ENCODE results near the gene PTGFRN. TPM values are rescaled to one million over a fixed set of nuclear protein-coding genes. Genes with fewer than 3 reads are reported as not detected.

Gene PTGFRN
- total RNA-seq, 1 donor from 2014 or later = 111 TPM

DNA sequence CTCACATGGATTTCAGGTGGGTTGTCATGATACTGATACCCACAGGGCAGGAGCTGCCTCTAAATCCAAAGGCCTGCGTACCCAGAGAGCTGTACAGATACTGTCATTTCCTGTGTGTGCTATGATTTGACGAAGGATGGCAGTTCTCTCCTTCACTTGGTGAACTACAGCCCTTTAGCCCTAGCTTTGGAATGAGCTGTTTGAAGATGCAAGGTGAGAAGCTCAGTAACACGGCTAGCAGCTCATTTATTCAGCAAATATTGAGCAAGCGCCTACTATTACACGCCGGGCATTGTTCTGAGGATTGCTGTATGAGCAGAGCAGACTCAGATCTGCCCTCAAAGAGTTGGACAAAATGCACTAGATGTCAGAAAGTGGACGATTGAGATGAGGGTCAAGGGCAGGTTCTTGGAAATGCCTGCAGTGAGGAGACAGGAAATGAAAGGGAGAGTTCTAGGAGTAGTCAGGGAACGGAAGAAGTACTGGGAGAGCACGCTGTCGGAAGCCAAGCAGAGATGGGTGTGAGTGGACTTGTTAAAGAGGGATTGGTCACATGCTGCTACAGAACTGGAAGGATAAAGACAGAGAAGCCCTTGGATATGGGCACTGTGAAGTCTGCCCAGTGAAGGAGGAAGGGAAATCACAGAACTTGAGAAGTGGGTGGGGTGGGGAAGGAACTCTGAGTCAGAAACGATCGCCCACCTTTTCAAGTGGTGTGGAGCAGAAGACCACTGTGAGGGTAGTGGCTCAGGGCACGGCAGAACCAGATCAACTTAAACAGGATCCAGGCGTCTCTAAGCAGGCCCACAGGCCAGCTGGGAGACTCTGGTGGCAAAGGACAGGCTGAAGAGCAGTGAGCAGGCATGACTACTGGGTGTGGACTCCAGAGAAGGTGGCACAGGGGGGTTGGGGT, 7.1 kb downstream of the PTGFRN start:
- H3K36me3 ChIP-seq = no peaks in the 10 kb centered on the region
- no peaks in the 10 kb centered on the region for H3K27me3 ChIP-seq (ENCODE audit: low read depth)
- TF ChIP-seq, protein P1, sequence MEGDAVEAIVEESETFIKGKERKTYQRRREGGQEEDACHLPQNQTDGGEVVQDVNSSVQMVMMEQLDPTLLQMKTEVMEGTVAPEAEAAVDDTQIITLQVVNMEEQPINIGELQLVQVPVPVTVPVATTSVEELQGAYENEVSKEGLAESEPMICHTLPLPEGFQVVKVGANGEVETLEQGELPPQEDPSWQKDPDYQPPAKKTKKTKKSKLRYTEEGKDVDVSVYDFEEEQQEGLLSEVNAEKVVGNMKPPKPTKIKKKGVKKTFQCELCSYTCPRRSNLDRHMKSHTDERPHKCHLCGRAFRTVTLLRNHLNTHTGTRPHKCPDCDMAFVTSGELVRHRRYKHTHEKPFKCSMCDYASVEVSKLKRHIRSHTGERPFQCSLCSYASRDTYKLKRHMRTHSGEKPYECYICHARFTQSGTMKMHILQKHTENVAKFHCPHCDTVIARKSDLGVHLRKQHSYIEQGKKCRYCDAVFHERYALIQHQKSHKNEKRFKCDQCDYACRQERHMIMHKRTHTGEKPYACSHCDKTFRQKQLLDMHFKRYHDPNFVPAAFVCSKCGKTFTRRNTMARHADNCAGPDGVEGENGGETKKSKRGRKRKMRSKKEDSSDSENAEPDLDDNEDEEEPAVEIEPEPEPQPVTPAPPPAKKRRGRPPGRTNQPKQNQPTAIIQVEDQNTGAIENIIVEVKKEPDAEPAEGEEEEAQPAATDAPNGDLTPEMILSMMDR (IDR thresholded peaks at IDR 0.05; ENCODE audit: borderline replicate concordance) = no peak
- no peaks in the 10 kb centered on the region for H3K9me3 ChIP-seq (replicated peaks)
- H3K4me1 ChIP-seq = peaks cover 82% of the 10 kb centered on the region
- no peak overlapping the region for H3K4me3 ChIP-seq
- intact Hi-C loops (cut with micrococcal nuclease) = no loop called here
- peak overlapping the region; percentile 72 for H3K27ac ChIP-seq (replicated peaks)
- DNase-seq = no peak

DNA sequence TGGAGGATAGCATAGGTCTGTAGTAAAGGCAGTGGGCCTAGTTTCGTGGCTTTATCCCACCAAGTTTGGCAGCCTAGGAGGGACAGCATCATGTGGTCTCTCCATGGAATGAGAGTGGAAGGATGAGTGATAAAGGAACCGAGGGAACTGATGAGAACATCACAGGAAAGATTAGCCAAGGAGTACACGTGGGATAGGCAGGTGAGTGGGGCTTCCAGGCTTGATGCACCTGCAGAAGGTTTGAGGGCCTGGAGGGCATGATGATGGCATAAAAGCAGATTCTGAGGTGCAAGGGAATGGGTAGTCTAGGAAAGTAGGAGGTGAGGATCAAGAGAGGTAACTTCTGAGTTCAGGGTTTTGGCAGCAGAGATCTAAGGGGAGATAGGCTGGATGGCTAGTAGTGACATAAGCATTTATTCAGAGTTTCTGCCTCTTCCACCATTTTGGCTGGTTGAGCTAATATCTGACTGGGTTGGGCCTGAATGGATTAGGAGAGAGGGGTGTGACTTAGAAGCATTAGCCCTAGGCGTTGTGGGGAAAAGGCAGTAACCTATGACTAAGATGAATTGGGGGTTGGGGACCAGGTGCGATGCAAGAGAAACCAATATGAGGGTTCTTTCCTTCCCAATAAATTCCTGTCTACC, 9.1 kb downstream of the PTGFRN start:
- Histone ChIP-seq H3K27me3 (ENCODE audit: low read depth) (no peaks in the 10 kb centered on the region), H3K4me3 (no peak overlapping the region), H3K4me1 (peaks cover 82% of the 10 kb centered on the region), H3K36me3 (no peaks in the 10 kb centered on the region), H3K9me3 (replicated peaks) (no peaks in the 10 kb centered on the region), H3K27ac (replicated peaks) (no peak overlapping the region)
- TF ChIP-seq, protein P1 (IDR thresholded peaks at IDR 0.05; ENCODE audit: borderline replicate concordance) = no peak
- intact Hi-C loops (cut with micrococcal nuclease) = no loop called here
- no peak for DNase-seq

DNA sequence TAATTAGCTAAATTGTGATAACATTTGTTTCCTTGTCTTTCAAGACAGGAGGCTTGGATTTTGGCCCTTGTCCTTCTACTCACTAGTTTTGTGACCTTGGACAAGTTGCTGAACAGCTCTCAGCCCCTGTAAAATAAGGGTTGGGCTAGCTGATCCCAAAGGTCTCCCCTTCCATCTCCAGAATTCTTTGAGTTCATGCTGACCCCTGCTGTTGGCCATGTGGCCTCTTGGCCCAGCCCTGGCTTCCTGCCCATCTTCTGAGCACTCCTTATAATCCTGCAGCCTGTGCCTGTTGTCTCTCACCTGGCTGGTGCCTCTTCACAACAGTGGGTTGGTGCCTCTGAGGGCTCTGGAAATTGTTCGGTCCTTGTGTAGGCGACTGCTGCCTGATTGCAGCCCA, 10.1 kb downstream of the PTGFRN start:
- peaks cover 76% of the 10 kb centered on the region for H3K4me1 ChIP-seq
- TF ChIP-seq, protein P1 (IDR thresholded peaks at IDR 0.05; ENCODE audit: borderline replicate concordance) = peak; percentile 20
- no peaks in the 10 kb centered on the region for H3K27me3 ChIP-seq (ENCODE audit: low read depth)
- DNase-seq = no peak
- intact Hi-C loops (cut with micrococcal nuclease) = no loop called here
- no peaks in the 10 kb centered on the region for H3K36me3 ChIP-seq
- peak overlapping the region; percentile 35 for H3K27ac ChIP-seq (replicated peaks)
- no peak overlapping the region for H3K4me3 ChIP-seq
- H3K9me3 ChIP-seq (replicated peaks) = no peaks in the 10 kb centered on the region

DNA sequence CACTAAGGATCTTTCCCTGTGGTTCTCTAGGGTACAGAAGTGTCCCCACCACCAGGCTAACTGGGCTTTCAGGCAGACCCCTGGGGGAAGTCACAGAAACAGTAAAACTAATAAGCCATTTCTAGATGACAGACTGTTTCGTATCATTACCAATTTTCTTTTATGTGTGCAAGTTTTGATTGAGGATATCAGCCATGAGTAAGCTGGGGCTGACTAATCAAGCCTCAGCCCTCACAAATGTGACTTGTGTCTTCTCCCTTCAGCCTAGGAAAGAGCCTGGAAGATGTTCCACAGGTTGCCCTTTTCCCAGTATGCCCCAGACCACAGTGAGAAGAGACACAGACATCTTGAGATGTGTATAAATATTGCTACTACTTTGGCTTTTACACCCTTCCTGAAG, 10.5 kb downstream of the PTGFRN start:
- intact Hi-C loops (cut with micrococcal nuclease) = no loop called here
- peak overlapping the region; percentile 35 for H3K27ac ChIP-seq (replicated peaks)
- H3K4me1 ChIP-seq = peaks cover 72% of the 10 kb centered on the region

DNA sequence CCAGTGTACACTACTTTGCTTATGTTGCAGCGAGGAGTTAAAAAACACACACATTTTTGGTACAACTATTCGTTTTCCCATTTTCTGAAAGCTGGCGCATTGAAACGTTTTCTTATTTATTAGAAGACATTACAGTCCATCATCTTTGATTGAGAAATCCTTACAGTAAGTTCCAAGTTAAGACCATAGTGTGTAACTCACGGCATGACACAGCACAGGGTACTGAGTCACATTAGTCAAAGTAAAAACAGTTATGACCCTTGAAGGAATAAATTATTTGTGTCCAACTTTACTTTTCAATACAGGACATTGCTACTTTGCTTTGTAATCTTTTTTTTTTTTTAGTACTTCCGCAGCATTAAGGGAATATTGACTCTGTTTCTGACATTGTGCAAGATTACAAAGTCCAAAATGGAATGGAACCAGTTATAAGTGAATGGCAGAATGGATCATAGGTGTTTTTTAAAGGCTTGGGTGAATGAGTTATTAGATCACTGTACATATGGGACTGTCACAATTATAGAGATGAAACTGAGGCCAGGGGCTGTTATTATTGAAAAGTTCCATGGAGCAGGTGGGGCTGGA, 11.7 kb downstream of the PTGFRN start:
- Histone ChIP-seq H3K4me3 (no peak overlapping the region), H3K9me3 (replicated peaks) (no peaks in the 10 kb centered on the region), H3K27me3 (ENCODE audit: low read depth) (no peaks in the 10 kb centered on the region), H3K27ac (replicated peaks) (peak overlapping the region; percentile 5), H3K36me3 (no peaks in the 10 kb centered on the region), H3K4me1 (peaks cover 60% of the 10 kb centered on the region)
- DNase-seq = no peak
- intact Hi-C loops (cut with micrococcal nuclease) = no loop called here
- TF ChIP-seq, protein P1 (IDR thresholded peaks at IDR 0.05; ENCODE audit: borderline replicate concordance) = no peak

More for the DNA sequence above, 10.5 kb downstream of the PTGFRN start:
- Histone ChIP-seq H3K4me3 (no peak overlapping the region), H3K36me3 (no peaks in the 10 kb centered on the region), H3K27me3 (ENCODE audit: low read depth) (no peaks in the 10 kb centered on the region), H3K9me3 (replicated peaks) (no peaks in the 10 kb centered on the region)
- no peak for DNase-seq
- TF ChIP-seq, protein P1 (IDR thresholded peaks at IDR 0.05; ENCODE audit: borderline replicate concordance) = no peak
